ENCODE measurements around the gene CRYGC.
"Not testable (repeated sequence)": the region's sequence is repeated elsewhere in the genome, so short reads cannot be mapped to it uniquely, and the experiment has no call there.

CRYGC gene

GRCh38 chr2:208129744-208130711 is at the start of gene CRYGC:
Gene CRYGC, minus strand, starts transcription at chr2:208129828. Its CDS starts 36 bp downstream, at chr2:208129792.
- DNase-seq = no peak

GRCh38 chr2:208179028-208179609 is 49.5 kb upstream of the CRYGC start:
- no peak for DNase-seq

GRCh38 chr2:208175840-208176153 is 46.2 kb upstream of the CRYGC start:
- DNase-seq = no peak

GRCh38 chr2:208175069-208175839 is 45.6 kb upstream of the CRYGC start:
- peak; percentile 79 for DNase-seq

GRCh38 chr2:208174144-208174543 is 44.5 kb upstream of the CRYGC start:
- no peak for DNase-seq

- DNase-seq = no peak
Measured at GRCh38 chr2:208172125-208172524, 42.5 kb upstream of the CRYGC start.

GRCh38 chr2:208164951-208165755 is 35.5 kb upstream of the CRYGC start:
- DNase-seq = no peak

GRCh38 chr2:208163489-208163888 is 33.9 kb upstream of the CRYGC start, which contains the start of gene CRYGA:
Gene CRYGA, minus strand, starts transcription at chr2:208163589. Its CDS starts 33 bp downstream, at chr2:208163556.
- DNase-seq = no peak

GRCh38 chr2:208156439-208156838 is 26.8 kb upstream of the CRYGC start:
- DNase-seq = no peak

- no peak for DNase-seq
Measured at GRCh38 chr2:208153156-208153555, 23.5 kb upstream of the CRYGC start.

- no peak for DNase-seq
Measured at GRCh38 chr2:208150956-208151355, 21.3 kb upstream of the CRYGC start.

- DNase-seq = no peak
Measured at GRCh38 chr2:208150094-208150493, 20.5 kb upstream of the CRYGC start.

- DNase-seq = no peak
Measured at GRCh38 chr2:208148803-208149202, 19.2 kb upstream of the CRYGC start.

GRCh38 chr2:208147759-208148158 is 18.1 kb upstream of the CRYGC start:
- DNase-seq = no peak

GRCh38 chr2:208147008-208147407 is 17.4 kb upstream of the CRYGC start:
- no peak for DNase-seq

- DNase-seq = no peak
Measured at GRCh38 chr2:208146006-208146405, 16.4 kb upstream of the CRYGC start, which contains the start of gene CRYGB. Gene CRYGB, minus strand, starts transcription at chr2:208146158. Its CDS starts 38 bp downstream, at chr2:208146120.

GRCh38 chr2:208142925-208143799 is 13.5 kb upstream of the CRYGC start:
- DNase-seq = no peak

- DNase-seq = no peak
Measured at GRCh38 chr2:208142240-208142924, 12.8 kb upstream of the CRYGC start.

GRCh38 chr2:208139447-208139846 is 9.8 kb upstream of the CRYGC start:
- DNase-seq = no peak

GRCh38 chr2:208138334-208138733 is 8.7 kb upstream of the CRYGC start:
- not testable (repeated sequence) for DNase-seq

GRCh38 chr2:208136716-208137094 is 7.1 kb upstream of the CRYGC start:
- DNase-seq = no peak

All from activated effector memory CD4-positive, alpha-beta T cell treated with anti-CD3 and anti-CD28 coated beads, Interleukin-2, amount 50 U/mL, for 16 hours (primary cell).